ENCODE measurements around the gene SEMA5A.

Gene SEMA5A

DNA sequence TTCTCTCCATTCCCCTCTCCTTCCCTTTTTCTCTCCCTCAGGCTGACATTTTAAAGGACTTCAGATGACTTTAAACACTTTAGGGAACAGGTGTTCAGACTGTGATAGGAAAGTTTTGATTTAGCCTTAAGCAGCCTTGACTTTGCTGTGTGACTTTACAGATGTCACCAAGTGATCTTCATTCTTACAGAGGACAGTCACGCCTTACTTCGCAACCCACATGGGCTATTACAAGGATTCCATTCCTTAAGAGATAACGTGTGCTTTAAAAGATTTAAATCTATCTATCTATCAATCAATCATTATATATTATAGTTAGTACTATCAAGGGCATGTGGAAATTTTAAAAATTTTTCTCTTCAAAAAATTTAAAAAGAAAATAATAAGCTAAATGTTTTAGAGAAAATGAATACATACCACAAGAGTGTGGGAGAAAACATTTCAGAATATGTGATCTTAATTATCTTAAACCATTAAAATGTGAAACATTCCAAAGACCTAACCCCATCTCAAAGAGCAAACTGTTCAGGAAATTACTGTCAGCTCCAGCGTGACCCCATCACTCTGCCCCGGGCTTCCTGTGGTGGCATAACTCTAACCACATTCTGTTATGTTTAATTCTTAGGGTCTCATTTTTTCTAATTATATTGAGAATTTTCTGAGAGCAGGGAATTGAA lies 530.5 kb downstream of the SEMA5A start:
- no peak for DNase-seq (ENCODE audit: low read depth, low spot score)

DNA sequence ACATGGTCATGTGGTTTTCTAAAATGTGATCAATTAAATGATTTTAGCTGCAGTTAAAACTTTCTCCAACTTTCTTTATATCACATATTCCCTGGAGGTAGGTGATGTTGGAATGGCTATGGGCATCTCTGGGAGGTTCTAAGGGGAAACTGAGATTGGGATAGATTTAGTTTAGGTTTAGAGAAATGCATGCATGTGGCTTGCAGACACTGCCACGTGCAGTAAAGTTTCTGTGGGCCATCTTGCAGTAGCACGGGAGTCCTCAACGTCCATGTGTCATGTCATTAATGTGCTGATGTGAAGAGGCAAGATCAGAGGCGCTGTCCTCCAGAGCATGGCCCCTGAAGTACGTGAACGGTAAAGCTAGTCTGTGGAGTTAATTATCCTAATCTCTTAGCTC lies 532.7 kb downstream of the SEMA5A start:
- DNase-seq (ENCODE audit: low read depth, low spot score) = no peak

DNA sequence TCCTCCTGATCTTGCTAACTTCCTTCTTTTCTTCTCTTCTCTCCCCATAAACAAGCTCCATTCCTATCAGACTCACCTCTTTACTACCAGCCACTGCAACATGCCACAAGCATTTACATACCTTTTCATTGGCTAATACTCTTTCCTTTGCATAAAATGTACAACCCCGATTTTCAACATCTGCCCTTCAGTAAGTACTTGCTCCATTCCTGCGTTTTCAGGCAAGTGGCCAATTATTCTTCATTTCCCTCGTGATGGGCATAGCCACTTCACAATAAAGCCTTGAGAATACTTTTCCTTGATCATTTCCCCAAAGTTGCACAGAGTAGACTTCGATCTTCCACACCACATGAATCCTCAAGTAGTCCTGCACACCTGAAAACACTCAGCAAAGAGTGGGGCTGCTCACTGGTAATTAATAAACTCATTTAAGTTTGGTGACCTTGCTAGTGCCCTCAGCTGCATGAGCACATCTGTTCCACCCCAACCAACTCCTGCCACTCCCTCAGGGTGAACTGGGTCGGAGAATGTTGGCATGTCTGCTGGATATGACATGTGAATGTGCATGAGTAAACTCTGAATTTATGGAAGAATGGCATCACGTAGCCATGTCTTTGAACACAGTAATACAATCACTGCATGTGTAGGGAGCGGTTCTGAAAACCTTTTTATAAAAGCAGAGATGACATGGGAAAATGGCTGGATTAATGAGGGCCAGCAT lies 535.8 kb downstream of the SEMA5A start:
- no peak for DNase-seq (ENCODE audit: low read depth, low spot score)

DNA sequence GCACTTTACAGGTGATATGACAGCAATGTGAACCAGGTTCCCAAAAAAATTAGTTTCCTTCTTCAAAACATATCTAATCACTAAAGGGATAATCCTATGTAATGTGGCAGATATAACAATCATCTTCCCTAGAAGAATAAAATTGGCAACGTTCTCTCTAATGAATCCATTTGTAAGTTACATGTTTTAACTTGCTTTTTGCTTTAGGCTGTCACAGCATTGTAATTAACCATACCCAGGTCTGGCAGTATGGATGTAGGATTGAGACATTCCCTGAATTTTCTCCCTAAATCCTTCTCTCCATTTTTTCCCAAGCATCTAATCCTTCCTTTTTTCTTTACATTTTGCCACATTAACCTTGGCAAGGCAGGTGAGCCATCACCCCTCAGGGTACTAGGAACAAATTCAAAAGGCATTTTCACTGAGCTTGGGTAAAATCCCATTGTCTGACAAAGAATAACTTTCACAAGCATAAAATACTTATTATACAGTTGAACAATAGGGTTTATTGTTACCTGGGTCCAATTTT lies 548.3 kb downstream of the SEMA5A start:
- no peak for DNase-seq (ENCODE audit: low read depth, low spot score)

DNA sequence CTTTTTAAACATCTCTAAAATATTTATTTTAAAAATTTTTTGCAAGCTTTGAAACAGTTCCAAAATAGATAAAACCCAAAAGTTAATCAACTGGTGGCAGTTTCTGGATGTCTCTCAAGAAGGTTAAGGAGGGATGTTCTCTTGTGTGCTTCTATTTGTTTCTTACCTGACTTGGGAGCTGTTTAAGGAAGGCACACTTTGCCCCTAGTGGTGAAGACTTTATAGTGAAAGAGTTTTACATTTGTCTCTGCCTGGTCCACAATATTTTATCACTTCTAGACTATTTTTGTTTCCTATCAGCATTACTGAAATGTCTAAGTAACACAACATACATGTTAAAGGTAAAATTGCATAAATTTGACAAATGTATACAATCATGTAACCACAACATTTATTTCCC lies 552.8 kb downstream of the SEMA5A start:
- DNase-seq (ENCODE audit: low read depth, low spot score) = no peak

Measured in activated CD4-positive, CD25-positive, alpha-beta regulatory T cell treated with anti-CD3 and anti-CD28 coated beads, Interleukin-2, amount 50 U/mL, for 16 hours (primary cell).